ENCODE measurements around the gene MON2.

MON2 gene

DNA sequence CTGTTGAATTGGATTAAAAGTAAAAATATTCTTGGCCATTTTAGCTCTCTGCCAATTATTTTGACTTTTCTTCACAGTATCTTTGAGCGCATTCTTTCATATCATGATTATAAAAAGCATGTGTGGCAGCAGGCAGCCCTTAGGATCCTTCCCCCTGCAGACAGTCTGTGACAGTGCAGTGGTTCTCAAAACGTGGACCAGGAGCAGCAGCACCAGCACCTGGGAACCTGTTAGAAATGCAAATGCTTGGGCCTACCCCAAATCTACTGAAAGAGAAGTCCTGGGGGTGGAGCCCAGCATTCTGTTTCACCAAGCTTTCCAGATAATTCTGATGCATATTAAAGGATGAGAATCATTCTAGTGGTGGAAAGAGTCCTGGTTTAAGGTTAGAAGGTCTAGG, 155.6 kb downstream of the MON2 start:
- ATAC-seq (ENCODE audit: low read depth): peak; percentile 26
- no peak for DNase-seq (ENCODE audit: low spot score in 2 of 2)
- Mint-ChIP-seq H3K27ac (no peak overlapping the region), H3K27me3 (peaks cover 3% of the 10 kb centered on the region), H3K9me3 (no peaks in the 10 kb centered on the region), H3K4me3 (no peak overlapping the region), H3K36me3 (no peaks in the 10 kb centered on the region), H3K4me1 (peaks cover 8% of the 10 kb centered on the region)

- Mint-ChIP-seq H3K27ac (no peak overlapping the region), H3K27me3 (peaks cover 13% of the 10 kb centered on the region), H3K9me3 (no peaks in the 10 kb centered on the region), H3K4me1 (peaks cover 6% of the 10 kb centered on the region), H3K4me3 (no peak overlapping the region), H3K36me3 (no peaks in the 10 kb centered on the region)
- DNase-seq (ENCODE audit: low spot score in 2 of 2): no peak
- no peak for ATAC-seq (ENCODE audit: low read depth)
These were observed 158.6 kb downstream of the MON2 start for GRCh38 chr12:62625228-62625627.

GRCh38 chr12:62627181-62627580, 160.6 kb downstream of the MON2 start:
- Mint-ChIP-seq H3K27ac (no peak overlapping the region), H3K4me3 (no peak overlapping the region), H3K4me1 (peaks cover 2% of the 10 kb centered on the region), H3K36me3 (no peaks in the 10 kb centered on the region), H3K9me3 (no peaks in the 10 kb centered on the region), H3K27me3 (peaks cover 20% of the 10 kb centered on the region)
- no peak for ATAC-seq (ENCODE audit: low read depth)
- DNase-seq (ENCODE audit: low spot score in 2 of 2): no peak

GRCh38 chr12:62629413-62629812, 162.8 kb downstream of the MON2 start:
- H3K27me3 Mint-ChIP-seq: peaks cover 24% of the 10 kb centered on the region
- peaks cover 6% of the 10 kb centered on the region for H3K4me1 Mint-ChIP-seq
- H3K9me3 Mint-ChIP-seq: no peaks in the 10 kb centered on the region
- ATAC-seq (ENCODE audit: low read depth): no peak
- no peak for DNase-seq (ENCODE audit: low spot score in 2 of 2)
- no peak overlapping the region for H3K4me3 Mint-ChIP-seq
- no peak overlapping the region for H3K27ac Mint-ChIP-seq
- no peaks in the 10 kb centered on the region for H3K36me3 Mint-ChIP-seq

DNA sequence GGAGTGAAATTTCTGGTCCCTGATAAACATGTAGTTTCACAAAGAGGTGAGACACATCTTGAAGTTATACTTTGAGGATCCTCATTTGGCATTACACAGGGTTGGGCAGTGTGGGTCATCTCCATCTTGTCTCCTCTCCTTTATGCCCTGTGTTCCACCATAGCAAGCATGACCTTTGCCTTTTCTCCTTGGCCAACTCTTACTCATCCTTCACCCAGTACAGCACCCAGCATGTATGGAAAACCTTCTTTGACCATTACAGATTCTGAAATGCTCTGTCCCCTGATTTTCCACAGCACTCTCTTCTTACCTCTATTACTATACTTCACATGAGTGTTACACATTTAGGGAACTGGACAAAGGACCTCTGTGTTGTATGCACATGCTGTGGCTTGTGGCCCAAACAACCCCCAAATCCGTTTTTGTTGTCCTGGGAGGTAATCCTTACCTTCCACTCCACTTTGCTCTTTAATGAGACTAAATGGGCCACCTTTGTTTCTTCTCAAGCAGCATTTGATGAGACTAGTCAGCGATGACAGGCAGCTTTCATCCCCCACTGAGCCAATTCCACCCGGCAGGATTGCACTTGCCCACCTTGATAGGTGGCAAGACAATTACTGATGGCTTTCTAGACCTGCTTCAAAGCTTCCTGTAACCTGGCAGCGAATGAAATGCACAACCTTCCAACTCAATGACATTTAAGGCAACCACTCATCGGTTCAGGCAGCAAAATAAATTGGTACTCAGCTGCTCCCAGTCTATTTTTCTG, 163.5 kb downstream of the MON2 start:
- Mint-ChIP-seq H3K4me1 (peaks cover 6% of the 10 kb centered on the region), H3K27ac (no peak overlapping the region), H3K4me3 (no peak overlapping the region), H3K27me3 (peaks cover 24% of the 10 kb centered on the region), H3K9me3 (no peaks in the 10 kb centered on the region), H3K36me3 (no peaks in the 10 kb centered on the region)
- DNase-seq (ENCODE audit: low spot score in 2 of 2) (no peak), ATAC-seq (ENCODE audit: low read depth) (no peak)

GRCh38 chr12:62631471-62632410, 165.1 kb downstream of the MON2 start:
- ATAC-seq (ENCODE audit: low read depth): peak; percentile 70
- Mint-ChIP-seq H3K27ac (no peak overlapping the region), H3K27me3 (peaks cover 30% of the 10 kb centered on the region), H3K36me3 (no peaks in the 10 kb centered on the region), H3K4me3 (peak overlapping the region; percentile 78), H3K9me3 (no peaks in the 10 kb centered on the region), H3K4me1 (peaks cover 6% of the 10 kb centered on the region)
- peak in 1 of 2 donors; percentile 25 for DNase-seq (ENCODE audit: low spot score in 2 of 2)

- H3K4me3 Mint-ChIP-seq: peak overlapping the region; percentile 78
- H3K36me3 Mint-ChIP-seq: no peaks in the 10 kb centered on the region
- H3K9me3 Mint-ChIP-seq: no peaks in the 10 kb centered on the region
- H3K4me1 Mint-ChIP-seq: peaks cover 6% of the 10 kb centered on the region
- ATAC-seq (ENCODE audit: low read depth): peak; percentile 50
- DNase-seq (ENCODE audit: low spot score in 2 of 2): peak in 1 of 2 donors; percentile 23
- H3K27me3 Mint-ChIP-seq: peaks cover 27% of the 10 kb centered on the region
- H3K27ac Mint-ChIP-seq: no peak overlapping the region
These were observed 165.8 kb downstream of the MON2 start for GRCh38 chr12:62632411-62632918.

GRCh38 chr12:62635649-62636048, 169.0 kb downstream of the MON2 start:
- H3K4me3 Mint-ChIP-seq: no peak overlapping the region
- H3K27me3 Mint-ChIP-seq: peaks cover 17% of the 10 kb centered on the region

GRCh38 chr12:62637679-62638078, 171.1 kb downstream of the MON2 start:
- Mint-ChIP-seq H3K27me3 (peaks cover 12% of the 10 kb centered on the region), H3K4me1 (peaks cover 10% of the 10 kb centered on the region), H3K4me3 (no peak overlapping the region), H3K9me3 (no peaks in the 10 kb centered on the region), H3K27ac (no peak overlapping the region), H3K36me3 (no peaks in the 10 kb centered on the region)
- DNase-seq (ENCODE audit: low spot score in 2 of 2): no peak
- no peak for ATAC-seq (ENCODE audit: low read depth)

More at GRCh38 chr12:62635649-62636048, 169.0 kb downstream of the MON2 start:
- H3K27ac Mint-ChIP-seq: no peak overlapping the region
- no peak for DNase-seq (ENCODE audit: low spot score in 2 of 2)
- no peaks in the 10 kb centered on the region for H3K9me3 Mint-ChIP-seq
- H3K36me3 Mint-ChIP-seq: no peaks in the 10 kb centered on the region
- no peak for ATAC-seq (ENCODE audit: low read depth)
- peaks cover 6% of the 10 kb centered on the region for H3K4me1 Mint-ChIP-seq

- no peak overlapping the region for H3K27ac Mint-ChIP-seq
These were observed 174.4 kb downstream of the MON2 start for GRCh38 chr12:62640910-62641448.

GRCh38 chr12:62642486-62642885, 175.9 kb downstream of the MON2 start:
- DNase-seq (ENCODE audit: low spot score in 2 of 2): no peak
- ATAC-seq (ENCODE audit: low read depth): no peak
- Mint-ChIP-seq H3K9me3 (no peaks in the 10 kb centered on the region), H3K27ac (no peak overlapping the region), H3K4me3 (no peak overlapping the region), H3K27me3 (peaks cover 2% of the 10 kb centered on the region), H3K36me3 (no peaks in the 10 kb centered on the region), H3K4me1 (peaks cover 5% of the 10 kb centered on the region)

More at GRCh38 chr12:62640910-62641448, 174.4 kb downstream of the MON2 start:
- no peak for ATAC-seq (ENCODE audit: low read depth)
- Mint-ChIP-seq H3K36me3 (no peaks in the 10 kb centered on the region), H3K4me1 (peaks cover 5% of the 10 kb centered on the region), H3K4me3 (no peak overlapping the region), H3K27me3 (peaks cover 4% of the 10 kb centered on the region), H3K9me3 (no peaks in the 10 kb centered on the region)
- DNase-seq (ENCODE audit: low spot score in 2 of 2): no peak

DNA sequence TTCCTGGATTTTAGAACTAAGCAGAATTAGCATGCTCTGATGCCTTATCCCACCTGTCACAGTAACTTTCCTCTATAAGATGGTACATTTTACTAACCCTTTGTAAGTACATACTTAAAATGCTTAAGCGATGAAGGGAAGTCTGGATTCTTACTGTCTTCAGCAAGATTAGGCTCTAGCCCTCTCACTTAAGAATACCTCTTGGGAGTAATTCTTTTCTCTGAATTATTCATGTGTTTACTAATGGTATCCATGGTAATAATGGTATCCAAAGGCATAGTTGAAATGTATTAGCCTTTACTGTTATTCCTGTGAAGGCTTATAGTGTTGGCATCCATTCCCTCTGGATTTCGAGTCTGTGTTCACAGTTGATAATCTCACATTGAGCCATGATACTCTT, 176.9 kb downstream of the MON2 start:
- ATAC-seq (ENCODE audit: low read depth) (no peak), DNase-seq (ENCODE audit: low spot score in 2 of 2) (no peak)
- peaks cover 5% of the 10 kb centered on the region for H3K4me1 Mint-ChIP-seq

DNA sequence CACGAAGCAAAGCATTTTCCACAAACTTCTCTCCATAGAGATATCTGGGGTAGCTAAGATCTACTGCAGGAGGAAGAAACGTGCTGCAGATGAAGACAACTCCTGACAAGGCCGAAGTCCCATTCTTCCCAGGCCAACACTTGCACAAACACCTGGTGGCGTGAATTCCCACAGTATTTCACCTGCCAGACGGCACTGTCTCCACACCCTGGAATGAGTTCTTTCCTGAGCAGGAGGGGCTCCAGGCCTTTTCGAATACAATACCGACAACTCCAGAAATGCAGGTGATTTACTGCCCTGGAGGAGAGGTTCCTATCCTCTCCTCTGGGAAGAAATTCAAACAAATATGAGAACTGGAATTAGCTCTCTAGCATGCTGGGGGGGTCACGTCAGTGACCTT, 179.9 kb downstream of the MON2 start:
- Mint-ChIP-seq H3K4me3 (no peak overlapping the region), H3K27ac (peak overlapping the region; percentile 24), H3K27me3 (peaks cover 2% of the 10 kb centered on the region), H3K9me3 (no peaks in the 10 kb centered on the region), H3K36me3 (no peaks in the 10 kb centered on the region), H3K4me1 (peaks cover 2% of the 10 kb centered on the region)
- DNase-seq (ENCODE audit: low spot score in 2 of 2) (no peak), ATAC-seq (ENCODE audit: low read depth) (no peak)

More for the DNA sequence above, 176.9 kb downstream of the MON2 start:
- Mint-ChIP-seq H3K36me3 (no peaks in the 10 kb centered on the region), H3K27me3 (peaks cover 2% of the 10 kb centered on the region), H3K9me3 (no peaks in the 10 kb centered on the region), H3K27ac (no peak overlapping the region), H3K4me3 (no peak overlapping the region)

DNA sequence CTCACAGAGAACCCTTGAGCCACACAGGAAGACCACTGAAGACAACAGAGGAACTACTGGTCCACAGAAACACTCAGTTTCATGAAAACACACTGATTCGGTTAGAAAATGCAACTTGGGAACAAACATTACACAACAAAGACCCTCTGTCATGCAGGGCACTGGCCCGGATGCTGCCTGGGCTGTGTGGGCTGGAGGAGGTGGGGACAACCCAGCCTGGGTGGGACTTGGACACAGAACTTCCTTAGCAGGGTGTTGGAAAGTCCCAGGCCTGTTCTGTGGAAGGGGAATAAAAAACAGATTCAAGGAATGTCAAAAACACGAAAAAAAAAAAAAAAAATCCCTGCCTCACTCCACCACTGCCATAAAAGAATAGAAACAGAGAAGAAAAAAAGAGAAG, 181.0 kb downstream of the MON2 start:
- H3K9me3 Mint-ChIP-seq: no peaks in the 10 kb centered on the region
- H3K4me3 Mint-ChIP-seq: no peak overlapping the region
- no peak for ATAC-seq (ENCODE audit: low read depth)
- peaks cover 2% of the 10 kb centered on the region for H3K27me3 Mint-ChIP-seq
- DNase-seq (ENCODE audit: low spot score in 2 of 2): no peak
- H3K4me1 Mint-ChIP-seq: peaks cover 3% of the 10 kb centered on the region
- no peak overlapping the region for H3K27ac Mint-ChIP-seq
- no peaks in the 10 kb centered on the region for H3K36me3 Mint-ChIP-seq

Measured in memory B cell (primary cell).